GM19372 (cell line): ENCODE results near the gene EXD1.
"Not testable (repeated sequence)": the region's sequence is repeated elsewhere in the genome, so short reads cannot be mapped to it uniquely, and the experiment has no call there.

Source experiments
- ATAC-seq: cut with Tn5 transposase; IDR thresholded peaks from one replicate; pipeline ENCODE4 v1.9.1; 2021; ENCODE audit warnings: mild to moderate bottlenecking, low read depth, moderate library complexity; ENCODE audit not compliant: unreplicated experiment

The EXD1 gene

DNA sequence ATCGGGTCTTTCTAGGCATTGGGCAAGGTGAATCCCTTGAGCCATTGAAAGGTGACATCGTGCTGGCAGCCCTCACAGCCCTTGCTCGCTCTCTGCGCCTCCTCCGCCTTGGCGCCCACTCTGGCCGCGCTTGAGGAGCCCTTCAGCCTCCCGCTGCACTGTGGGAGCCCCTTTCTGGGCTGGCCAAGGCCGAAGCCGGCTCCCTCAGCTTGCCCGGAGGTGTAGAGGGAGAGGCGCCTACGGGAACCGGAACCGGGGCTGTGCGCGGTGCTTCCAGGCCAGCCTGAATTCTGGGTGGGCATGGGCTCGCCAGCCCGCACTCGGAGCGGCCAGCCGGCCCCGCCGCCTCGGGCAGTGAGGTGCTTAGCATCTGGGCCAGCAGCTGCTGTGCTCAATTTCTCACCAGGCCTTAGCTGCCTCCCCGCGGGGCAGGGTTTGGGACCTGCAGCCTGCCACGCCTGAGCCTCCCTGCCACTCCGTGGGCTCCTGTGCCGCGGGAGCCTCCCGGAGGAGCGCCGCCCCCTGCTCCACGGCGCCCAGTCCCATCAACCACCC is 79.0 kb downstream of the EXD1 start:
- ATAC-seq, result no peak

- ATAC-seq, result no peak
Measured at GRCh38 chr15:41150279-41150678, 80.3 kb downstream of the EXD1 start.

GRCh38 chr15:41148065-41148464 is 82.5 kb downstream of the EXD1 start:
- ATAC-seq, result no peak

DNA sequence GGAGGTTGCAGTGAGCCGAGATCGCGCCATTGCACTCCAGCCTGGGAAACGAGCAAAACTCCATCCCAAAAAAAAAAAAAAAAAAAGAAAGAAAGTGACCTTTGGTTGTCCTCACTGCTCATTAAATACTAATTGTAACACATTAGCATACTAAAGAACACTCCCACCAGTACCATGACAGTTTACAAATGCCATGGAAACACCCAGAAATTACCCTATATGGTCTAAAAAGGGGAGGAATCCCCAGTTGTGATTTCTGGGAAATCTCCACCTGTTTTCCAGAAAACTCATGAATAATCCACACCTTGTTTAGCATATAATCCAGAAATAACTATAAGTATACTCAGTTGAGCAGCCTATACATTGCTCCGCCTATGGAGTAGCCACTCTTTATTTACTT is 90.9 kb downstream of the EXD1 start:
- ATAC-seq, result no peak

DNA sequence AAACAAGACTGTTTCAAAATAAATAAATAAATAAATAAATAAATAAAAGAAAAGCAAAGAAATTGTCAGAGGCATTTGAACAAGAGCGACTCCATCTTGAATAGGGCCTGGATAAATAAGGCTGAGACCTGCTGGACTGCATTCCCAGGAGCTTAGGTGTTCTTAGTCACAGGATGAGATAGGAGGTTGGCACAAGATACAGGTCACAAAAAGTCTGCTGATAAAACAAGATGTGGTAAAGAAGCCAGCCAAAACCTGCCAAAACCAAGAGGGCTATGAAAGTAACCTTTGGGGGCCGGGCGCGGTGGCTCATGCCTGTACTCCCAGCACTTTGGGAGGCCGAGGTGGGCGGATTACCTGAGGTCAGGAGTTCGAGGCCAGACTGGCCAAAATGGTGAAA is 91.4 kb downstream of the EXD1 start:
- ATAC-seq, result not testable (repeated sequence)

DNA sequence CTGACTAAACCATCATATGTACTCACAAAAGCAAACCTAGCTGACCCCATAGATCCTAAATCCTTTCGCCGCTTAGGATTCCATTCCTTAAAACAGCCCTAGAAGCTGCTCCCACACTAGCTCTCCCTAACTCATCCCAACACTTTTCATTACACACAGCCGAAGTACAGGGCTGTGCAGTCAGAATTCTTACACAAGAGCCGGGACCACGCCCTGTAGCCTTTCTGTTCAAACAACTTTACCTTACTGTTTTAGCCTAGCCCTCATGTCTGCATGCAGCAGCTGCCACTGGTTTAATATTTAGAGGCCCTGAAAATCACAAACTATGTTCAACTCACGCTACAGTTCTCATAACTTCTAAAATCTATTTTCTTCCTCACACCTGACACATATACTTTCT is 95.0 kb downstream of the EXD1 start:
- ATAC-seq, result not testable (repeated sequence)

GRCh38 chr15:41133454-41133853 is 97.1 kb downstream of the EXD1 start:
- ATAC-seq, result no peak
